Transverse colon (tissue), 4 donors: ENCODE measurements around the gene SLC37A1. TPM values are rescaled to one million over a fixed set of nuclear protein-coding genes. Genes with fewer than 3 reads are reported as not detected.

ENCODE experiments used
- DNase-seq: peaks from one replicate; pipeline ENCODE4 v3.0.0-alpha.2; 2019
- H3K27ac ChIP-seq, 4 donors: fragments of 200-600 bp; sonication (generic); 2 replicates each; pipeline ENCODE4 v1.5.1; 2016 to 2018; ENCODE audit warnings: inconsistent platforms in 4 of 4
- H3K27me3 ChIP-seq: fragments of 200-600 bp; sonication (generic); 2 replicates; pipeline ENCODE4 v1.5.1; 2017; ENCODE audit warnings: inconsistent platforms
- H3K36me3 ChIP-seq, 4 donors: fragments of 200-600 bp; sonication (generic); 2 replicates each; pipeline ENCODE4 v1.5.1; 2017 to 2019; ENCODE audit warnings: inconsistent platforms in 4 of 4
- H3K4me1 ChIP-seq, 4 donors: fragments of 200-600 bp; sonication (generic); 2 replicates each; pipeline ENCODE4 v1.5.1; 2017 to 2020; ENCODE audit warnings: inconsistent platforms in 4 of 4
- H3K4me3 ChIP-seq, 4 donors: fragments of 200-600 bp; sonication (generic); 1 replicate in 1 of 4; 2 replicates in 3 of 4; pipeline versions ENCODE4 v1.5.1 to v1.6.1; 2017 to 2019; ENCODE audit warnings: inconsistent platforms in 4 of 4
- H3K9me3 ChIP-seq, 2 donors: fragments of 200-600 bp; sonication (generic); 2 replicates each; pipeline ENCODE4 v1.5.1; 2017 to 2019; ENCODE audit warnings: inconsistent platforms in 2 of 2
- CTCF ChIP-seq, 5 experiments: fragments of 200-600 bp in 3 of 5; fragments of 450-650 bp in 2 of 5; sonication (generic) in 3 of 5; IDR thresholded peaks; 1 replicate in 2 of 5; 2 replicates in 3 of 5; pipeline ENCODE4 v1.5.1; 2016 to 2017; ENCODE audit warnings: antibody characterized with exemption in 5 of 5, inconsistent platforms in 3 of 5, mild to moderate bottlenecking in 2 of 5, moderate library complexity in 1 of 5
- EP300 ChIP-seq: sonication (generic); formaldehyde crosslinking; IDR thresholded peaks from one replicate; pipeline ENCODE4 v1.6.1; 2017; ENCODE audit warnings: antibody characterized with exemption, low read depth
- POLR2A ChIP-seq: fragments of 450-650 bp; IDR thresholded peaks from one replicate; pipeline ENCODE4 v1.6.1; 2016; ENCODE audit warnings: antibody characterized with exemption, mild to moderate bottlenecking, moderate library complexity
- POLR2AphosphoS5 ChIP-seq, 3 donors: sonication (generic); formaldehyde crosslinking; IDR thresholded peaks; one replicate each; pipeline ENCODE4 v1.6.1; 2016; ENCODE audit warnings: antibody characterized with exemption in 3 of 3
- WGBS, 2 donors: methylation state at CpG; one replicate each; pipeline ENCODE4 v1.1.5; 2018; ENCODE audit warnings: low coverage in 1 of 2; 5-methylcytosine and 5-hydroxymethylcytosine counted together
- in situ Hi-C, 4 donors: fragments of 200-750 bp; cut with MboI; loops; one replicate each; pipeline versions ENCODE4 v1.15.0 to v1.15.1; 2017; ENCODE audit warnings: low sequenced_read_pairs in 3 of 4, low pct_ligation_motif_present in 1 of 4, low pct_unique_long_range_greater_than_20kb in 1 of 4
- intact Hi-C: fragments of 100-400 bp; cut with DNase I; formaldehyde crosslinking; loops from one replicate; pipeline ENCODE4 v1.15.1; 2023; ENCODE audit warnings: low total_unique reads
- total RNA-seq, 4 donors: library from RNA; depleted of rRNA; stranded (reverse); fragments of >200 nt; gene quantifications; one replicate each; pipeline ENCODE4 v1.1.0, GENCODE V29; 2016

The SLC37A1 gene
- total RNA-seq, 4 donors from 2014 or later = 80.8 to 139 (median 117) TPM

DNA sequence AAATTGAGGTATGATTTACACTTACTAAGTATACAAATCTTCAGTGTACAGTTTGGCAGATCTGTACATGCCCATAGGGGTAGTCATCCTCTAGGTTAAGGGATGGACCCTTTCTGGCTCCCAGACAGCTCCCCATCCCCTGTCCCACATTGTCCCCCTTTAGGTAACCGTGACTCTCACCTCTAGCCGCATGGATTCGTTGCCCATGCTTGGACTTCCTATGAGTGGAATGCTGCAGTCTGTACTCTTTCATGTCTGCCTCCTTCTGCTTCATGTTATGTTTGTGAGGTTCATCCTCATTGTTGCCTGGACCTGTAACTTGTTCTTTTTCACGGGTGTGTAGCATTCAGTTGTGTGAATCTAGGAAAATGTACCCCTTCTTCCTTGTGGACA is 20.3 kb downstream of the SLC37A1 start:
- DNase-seq = peak; percentile 3
- in situ Hi-C loops (loop anchor here in 1 of 4 donors (10.0 kb wide), 1 partner anchor 69 kb away; no protein-coding TSS in a partner anchor), intact Hi-C loops (no loop called here)
- TF ChIP-seq POLR2AphosphoS5 (IDR thresholded peaks at IDR 0.05) (no peak), POLR2A (no peak), EP300 (no peak), CTCF (IDR thresholded peaks at IDR 0.05) (no peak)
- Histone ChIP-seq H3K27me3 (no peaks in the 10 kb centered on the region), H3K4me3 (no peak overlapping the region), H3K27ac (peak overlapping the region in 2 of 4 donors; percentile 47 to 70), H3K4me1 (peaks cover 0 to 36% (median 26%) of the 10 kb centered on the region in 4 donors), H3K9me3 (no peaks in the 10 kb centered on the region), H3K36me3 (no peaks in the 10 kb centered on the region)
- 88% methylated on average over 4 of the region's 4 CpGs; no CpG with 5 or more reads in 1 of the 2 donors for WGBS, 2 donors

DNA sequence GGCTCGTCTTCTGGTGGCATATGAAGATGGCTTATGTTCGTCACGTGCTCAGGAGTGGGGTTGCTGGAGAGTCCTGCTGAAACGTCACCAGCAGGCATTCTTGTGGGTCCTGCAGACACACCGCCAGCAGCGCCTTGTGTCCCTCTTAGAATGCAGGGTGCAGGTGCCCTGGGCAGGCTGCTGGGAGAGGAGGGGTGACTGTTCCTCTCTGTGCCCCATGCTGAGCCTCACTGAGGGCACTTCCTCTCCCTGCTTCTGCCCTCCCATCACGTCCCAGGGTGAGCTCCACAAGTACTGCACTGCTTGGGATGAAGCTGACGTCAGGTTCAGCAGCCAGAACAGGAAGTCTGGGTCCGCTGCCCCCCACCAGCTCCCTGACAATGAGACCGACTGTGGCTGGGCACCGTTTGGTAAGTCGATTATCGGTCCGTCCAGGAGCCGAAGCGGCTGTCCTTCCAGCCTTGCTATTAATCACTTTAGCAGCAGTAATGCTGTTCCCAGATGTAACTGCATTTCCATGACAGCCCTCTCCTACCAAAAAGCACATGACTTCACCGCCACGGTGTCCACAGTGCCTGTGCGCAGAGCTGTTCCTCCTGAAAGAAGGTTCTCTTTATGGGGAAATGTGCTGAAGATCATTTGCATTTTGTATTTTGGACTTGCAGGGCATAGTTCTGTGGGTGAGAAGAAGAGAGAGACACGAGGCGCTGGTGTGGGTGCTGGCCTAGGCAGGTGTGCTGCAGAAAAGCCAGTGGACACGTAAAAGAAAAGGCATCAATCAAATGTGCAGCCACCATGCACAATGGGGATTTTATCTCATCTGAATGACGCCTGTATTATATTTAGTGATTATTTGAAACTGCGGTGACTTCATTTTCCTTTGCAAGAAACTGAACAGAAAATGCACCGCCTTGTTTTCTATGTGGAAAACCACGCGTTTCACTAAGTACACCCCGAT is 21.0 kb downstream of the SLC37A1 start:
- no peaks in the 10 kb centered on the region for H3K27me3 ChIP-seq
- H3K27ac ChIP-seq = peak overlapping the region; percentile 28 to 70 (median 42)
- peak; percentile 31 for DNase-seq
- WGBS, 2 donors = 62 to 69% methylated on average over 14 to 28 of the region's 28 CpGs
- no peak overlapping the region for H3K4me3 ChIP-seq
- H3K4me1 ChIP-seq = peaks cover 0 to 36% (median 26%) of the 10 kb centered on the region in 4 donors
- in situ Hi-C loops = loop anchor here in 1 of 4 donors (10.0 kb wide), 1 partner anchor 70 kb away; no protein-coding TSS in a partner anchor
- intact Hi-C loops = no loop called here
- TF ChIP-seq POLR2AphosphoS5 (IDR thresholded peaks at IDR 0.05) = no peak
- TF ChIP-seq POLR2A = peak; percentile 19
- H3K9me3 ChIP-seq = no peaks in the 10 kb centered on the region
- H3K36me3 ChIP-seq = peaks cover 0 to 5% (median 0%) of the 10 kb centered on the region in 4 donors

- intact Hi-C loops = no loop called here
- DNase-seq = peak; percentile 42
- H3K9me3 ChIP-seq = no peaks in the 10 kb centered on the region
- no peak overlapping the region for H3K4me3 ChIP-seq
- 60% methylated on average over 17 of the region's 17 CpGs; no CpG with 5 or more reads in 1 of the 2 donors for WGBS, 2 donors
- in situ Hi-C loops = loop anchor here in 1 of 4 donors (10.0 kb wide), 1 partner anchor 71 kb away; no protein-coding TSS in a partner anchor
- H3K27ac ChIP-seq = peak overlapping the region; percentile 28 to 70 (median 42)
- no peaks in the 10 kb centered on the region for H3K27me3 ChIP-seq
- H3K4me1 ChIP-seq = peaks cover 0 to 36% (median 26%) of the 10 kb centered on the region in 4 donors
- peaks cover 0 to 11% (median 2%) of the 10 kb centered on the region in 4 donors for H3K36me3 ChIP-seq
- TF ChIP-seq POLR2A (no peak), CTCF (IDR thresholded peaks at IDR 0.05) (no peak), EP300 (no peak), POLR2AphosphoS5 (IDR thresholded peaks at IDR 0.05) (no peak)
Measured at GRCh38 chr21:42535602-42536171, 22.0 kb downstream of the SLC37A1 start.

DNA sequence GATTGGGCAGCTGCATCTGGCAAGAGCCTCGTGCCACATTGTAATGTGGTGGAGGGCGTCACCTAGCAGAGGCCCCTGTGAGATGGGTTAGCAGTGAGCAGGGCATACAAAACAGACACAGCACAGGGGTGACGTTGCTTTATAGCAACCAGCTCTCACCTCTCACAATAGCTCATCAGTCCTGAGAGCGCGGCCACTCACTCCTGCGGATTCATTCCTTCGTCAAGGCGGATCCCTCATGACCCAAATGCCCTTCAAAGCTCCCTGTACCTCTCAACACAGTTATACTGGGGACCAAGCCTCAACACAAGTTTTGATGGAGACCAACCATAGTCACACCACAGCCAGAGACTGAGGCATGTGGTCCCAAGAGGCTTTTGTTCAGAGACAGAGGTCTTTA is 22.9 kb downstream of the SLC37A1 start:
- no peak for TF ChIP-seq POLR2A
- no peak for TF ChIP-seq EP300
- TF ChIP-seq POLR2AphosphoS5 (IDR thresholded peaks at IDR 0.05) = no peak
- TF ChIP-seq CTCF (IDR thresholded peaks at IDR 0.05) = no peak
- Histone ChIP-seq H3K4me1 (peaks cover 0 to 36% (median 26%) of the 10 kb centered on the region in 4 donors), H3K9me3 (no peaks in the 10 kb centered on the region), H3K4me3 (no peak overlapping the region), H3K36me3 (peaks cover 0 to 11% (median 4%) of the 10 kb centered on the region in 4 donors), H3K27ac (peak overlapping the region in 1 of 4 donors; percentile 36), H3K27me3 (no peaks in the 10 kb centered on the region)
- in situ Hi-C loops = loop anchor here in 1 of 4 donors (10.0 kb wide), 1 partner anchor 72 kb away; no protein-coding TSS in a partner anchor
- WGBS, 2 donors = 89% methylated on average over 8 of the region's 8 CpGs; no CpG with 5 or more reads in 1 of the 2 donors
- DNase-seq = no peak
- intact Hi-C loops = no loop called here
